Activated naive CD4-positive, alpha-beta T cell treated with anti-CD3 and anti-CD28 coated beads, Interleukin-2, amount 50 U/mL, for 72 hours (primary cell): ENCODE measurements around the gene FOXO1. TPM values are rescaled to one million over a fixed set of nuclear protein-coding genes. Genes with fewer than 3 reads are reported as not detected.

Experiments used
- ATAC-seq, 2 donors: fragments of 150-1000 bp; cut with Tn5 transposase; 2 replicates each; pipeline ENCODE4 v1.10.0; 2021; ENCODE audit warnings: mild to moderate bottlenecking in 2 of 2, moderate library complexity in 2 of 2
- DNase-seq, 2 donors: peaks; one replicate each; pipeline ENCODE4 v3.0.0; 2021 to 2022; ENCODE audit warnings: low spot score in 2 of 2
- H3K27ac Mint-ChIP-seq, 2 donors: one replicate each; pipeline ENCODE4 v1.8.0; 2022; ENCODE audit warnings: mild to moderate bottlenecking in 2 of 2, mixed read lengths in 2 of 2
- H3K36me3 Mint-ChIP-seq, 2 donors: one replicate each; pipeline ENCODE4 v1.8.0; 2022; ENCODE audit warnings: mixed read lengths in 2 of 2
- H3K9me3 Mint-ChIP-seq, 2 donors: one replicate each; pipeline ENCODE4 v1.8.0; 2022; ENCODE audit warnings: mixed read lengths in 2 of 2
- total RNA-seq, 2 donors: library from RNA; stranded (reverse); gene quantifications; one replicate each; pipeline ENCODE4 v1.2.3, GENCODE V29; 2022

FOXO1 gene
- total RNA-seq, 2 donors from 2014 or later = 40.4 to 57.8 TPM

DNA sequence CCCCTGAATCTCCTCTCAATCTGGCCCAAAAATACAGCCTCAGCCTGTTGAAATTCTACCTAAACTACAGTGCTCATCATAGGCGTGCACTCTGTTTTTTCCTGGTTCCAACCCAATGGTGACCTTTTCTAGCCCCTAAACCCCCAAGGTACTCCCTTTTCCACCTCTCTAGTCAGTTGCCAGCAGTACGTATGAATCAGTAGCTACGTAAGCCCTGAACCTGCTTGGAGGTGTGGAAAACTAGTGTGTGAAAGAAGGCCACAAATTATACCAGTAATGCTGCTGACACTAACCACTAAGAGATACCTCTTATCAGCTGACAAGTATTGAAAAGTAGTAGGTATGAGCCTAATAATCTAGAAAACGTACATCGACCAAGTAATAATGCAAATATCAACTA is 60.9 kb downstream of the FOXO1 start:
- Mint-ChIP-seq H3K9me3 (no peaks in the 10 kb centered on the region), H3K27ac (peak overlapping the region; percentile 33 to 76), H3K36me3 (peaks cover 0 to 19% of the 10 kb centered on the region in 2 donors)
- DNase-seq (no peak), ATAC-seq (peak; percentile 56 to 81)

DNA sequence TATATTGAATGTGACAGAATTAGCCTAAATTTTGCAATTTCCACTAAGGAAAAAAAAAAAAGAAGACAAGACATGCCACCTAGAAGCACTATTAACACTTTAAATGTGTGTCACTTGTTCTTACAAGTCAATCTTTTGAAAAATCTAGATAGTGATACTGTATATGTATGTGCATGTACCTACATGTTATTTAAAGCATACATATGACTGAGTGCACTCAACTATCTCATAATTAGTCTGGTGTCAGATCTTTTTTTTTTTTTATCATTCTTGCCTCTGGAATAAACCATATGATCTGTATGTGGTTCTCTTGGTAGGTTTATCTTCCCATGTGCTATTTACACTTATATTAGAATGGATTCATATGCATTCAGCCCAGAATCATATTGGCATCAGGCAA is 62.3 kb downstream of the FOXO1 start:
- no peak for ATAC-seq
- Mint-ChIP-seq H3K27ac (no peak overlapping the region), H3K9me3 (no peaks in the 10 kb centered on the region)

DNA sequence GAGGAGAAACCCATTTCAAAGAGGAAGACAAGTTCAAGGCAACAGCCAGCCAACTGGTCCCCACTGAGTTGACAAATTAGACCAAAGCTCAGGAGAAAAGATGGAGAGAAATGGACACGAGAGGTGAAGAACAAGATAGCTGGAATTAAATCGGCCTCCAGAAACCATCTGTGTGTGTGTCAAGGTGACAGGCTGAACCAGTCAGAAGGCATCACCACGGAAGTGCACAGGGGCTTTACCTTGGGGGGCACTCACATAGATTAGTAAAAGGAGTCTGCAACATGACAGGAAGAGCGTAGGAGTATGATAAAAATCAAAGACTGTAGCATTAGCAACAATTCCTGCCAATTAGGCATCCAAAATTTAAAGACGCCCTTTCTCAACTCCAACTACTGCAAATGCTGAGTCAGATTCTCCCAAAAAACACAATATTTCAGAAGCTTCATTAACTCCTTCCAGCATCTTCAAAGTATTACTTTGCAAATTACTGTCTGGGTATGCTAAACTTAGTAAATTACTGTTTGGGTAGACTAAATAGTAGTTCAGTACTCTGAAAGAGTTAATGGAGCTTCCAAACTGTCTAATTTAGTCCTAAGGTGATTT is 66.2 kb downstream of the FOXO1 start:
- DNase-seq (no peak), ATAC-seq (peak; percentile 46 to 78)
- Mint-ChIP-seq H3K9me3 (no peaks in the 10 kb centered on the region), H3K27ac (peak overlapping the region; percentile 79 to 88), H3K36me3 (no peaks in the 10 kb centered on the region)

More for the DNA sequence above, 62.3 kb downstream of the FOXO1 start:
- no peak for DNase-seq
- H3K36me3 Mint-ChIP-seq = peaks cover 0 to 16% of the 10 kb centered on the region in 2 donors

DNA sequence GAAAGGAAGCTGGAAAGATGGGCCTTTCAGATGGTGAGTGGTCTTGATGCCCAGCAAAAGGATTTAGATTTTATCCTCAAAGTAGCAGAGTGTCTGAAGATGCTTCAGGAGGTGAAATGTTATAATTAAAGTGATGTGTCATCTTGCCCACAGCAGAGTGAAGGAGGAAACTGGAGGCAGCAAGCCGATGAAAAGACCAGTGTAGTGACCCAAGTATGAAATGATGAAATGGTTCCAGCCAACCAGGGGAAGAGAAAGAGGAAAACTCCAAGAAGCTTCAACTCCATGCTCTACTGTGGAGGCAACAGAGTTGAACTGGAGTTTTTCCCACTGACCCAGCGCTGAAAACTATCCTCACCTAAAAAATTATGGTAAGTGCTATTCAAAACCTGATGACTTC is 66.7 kb downstream of the FOXO1 start:
- DNase-seq = no peak
- peak overlapping the region; percentile 79 to 88 for H3K27ac Mint-ChIP-seq
- H3K9me3 Mint-ChIP-seq = no peaks in the 10 kb centered on the region
- ATAC-seq = peak; percentile 48 to 65
- no peaks in the 10 kb centered on the region for H3K36me3 Mint-ChIP-seq

DNA sequence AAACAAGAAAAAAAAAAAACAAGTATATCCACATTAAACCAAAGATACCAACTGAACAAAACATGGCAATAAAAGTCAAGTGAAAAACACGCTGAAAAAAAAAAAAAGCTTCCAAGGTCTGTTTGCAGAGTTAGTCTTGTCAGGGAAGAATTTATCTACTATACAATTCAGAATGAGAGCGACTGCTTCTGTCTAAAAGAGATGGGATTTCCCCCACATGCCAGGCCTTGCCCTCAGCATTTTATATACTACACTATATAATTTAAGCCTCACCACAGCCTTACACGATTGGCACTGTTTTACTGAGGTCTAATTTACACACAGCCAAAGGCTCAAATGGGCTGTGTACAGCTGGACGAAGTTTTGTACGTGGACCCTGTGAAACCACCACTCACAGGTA is 67.3 kb downstream of the FOXO1 start:
- ATAC-seq (peak; percentile 63 to 77), DNase-seq (no peak)
- H3K27ac Mint-ChIP-seq = peak overlapping the region; percentile 79 to 88
- no peaks in the 10 kb centered on the region for H3K36me3 Mint-ChIP-seq
- no peaks in the 10 kb centered on the region for H3K9me3 Mint-ChIP-seq

DNA sequence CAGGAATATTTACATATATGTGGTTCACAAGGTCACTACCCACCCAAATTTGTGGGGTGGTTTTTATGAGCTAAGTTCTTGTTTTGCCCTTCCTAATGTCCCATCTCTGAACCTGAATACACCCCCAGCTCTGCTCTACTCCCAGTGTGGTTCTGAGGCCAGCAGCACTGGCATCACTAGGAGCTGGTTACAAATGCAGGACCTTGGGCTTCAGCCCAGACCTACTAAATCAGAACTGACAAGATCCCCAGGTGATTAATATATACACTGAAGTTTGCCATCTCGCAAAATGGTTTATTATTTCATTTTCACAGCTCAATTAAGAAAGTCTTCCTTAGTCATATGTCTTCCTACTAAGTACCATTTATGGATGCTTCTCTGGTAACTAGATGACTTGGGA is 67.9 kb downstream of the FOXO1 start:
- peak overlapping the region in 1 of 2 donors; percentile 88 for H3K27ac Mint-ChIP-seq
- ATAC-seq = peak in 1 of 2 donors; percentile 15

DNA sequence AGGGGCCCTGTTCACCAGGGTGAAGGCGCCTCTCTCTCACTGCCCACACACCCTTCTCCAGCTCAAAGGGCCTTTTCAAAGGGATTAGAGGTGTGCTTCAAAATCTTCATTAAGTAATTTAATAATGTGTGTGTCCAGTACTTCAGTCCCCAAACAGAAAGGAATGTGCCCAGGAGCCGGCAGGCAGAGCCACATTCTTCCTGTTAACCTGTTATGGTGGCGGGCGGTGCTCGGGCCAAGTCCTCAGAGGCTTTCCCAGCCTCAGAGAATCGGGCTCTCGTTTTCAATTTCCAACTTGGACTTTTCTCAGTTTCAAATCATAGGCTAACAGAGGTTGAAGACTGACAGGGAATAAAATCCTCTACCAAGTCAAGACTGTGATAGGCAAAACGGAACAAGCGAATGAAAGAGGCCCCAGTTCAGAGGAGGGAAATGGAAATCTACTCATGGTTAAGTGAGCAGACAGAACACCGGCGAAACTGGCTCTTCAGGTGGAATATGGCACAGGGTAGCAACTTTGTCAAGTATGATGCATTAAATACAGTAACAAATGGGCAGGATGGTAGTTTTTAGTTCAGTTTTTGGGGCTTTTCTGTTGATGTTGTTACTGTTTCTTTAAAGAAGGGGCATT is 68.6 kb downstream of the FOXO1 start:
- no peaks in the 10 kb centered on the region for H3K36me3 Mint-ChIP-seq
- DNase-seq = no peak
- no peaks in the 10 kb centered on the region for H3K9me3 Mint-ChIP-seq
- peak overlapping the region; percentile 77 to 88 for H3K27ac Mint-ChIP-seq
- ATAC-seq = no peak

More for the DNA sequence above, 67.9 kb downstream of the FOXO1 start:
- no peaks in the 10 kb centered on the region for H3K9me3 Mint-ChIP-seq
- no peak for DNase-seq
- H3K36me3 Mint-ChIP-seq = no peaks in the 10 kb centered on the region

- DNase-seq (no peak), ATAC-seq (peak; percentile 9 to 23)
- no peaks in the 10 kb centered on the region for H3K9me3 Mint-ChIP-seq
- no peaks in the 10 kb centered on the region for H3K36me3 Mint-ChIP-seq
- H3K27ac Mint-ChIP-seq = peak overlapping the region; percentile 61 to 75
Measured at GRCh38 chr13:40596484-40596883, 70.0 kb downstream of the FOXO1 start.

DNA sequence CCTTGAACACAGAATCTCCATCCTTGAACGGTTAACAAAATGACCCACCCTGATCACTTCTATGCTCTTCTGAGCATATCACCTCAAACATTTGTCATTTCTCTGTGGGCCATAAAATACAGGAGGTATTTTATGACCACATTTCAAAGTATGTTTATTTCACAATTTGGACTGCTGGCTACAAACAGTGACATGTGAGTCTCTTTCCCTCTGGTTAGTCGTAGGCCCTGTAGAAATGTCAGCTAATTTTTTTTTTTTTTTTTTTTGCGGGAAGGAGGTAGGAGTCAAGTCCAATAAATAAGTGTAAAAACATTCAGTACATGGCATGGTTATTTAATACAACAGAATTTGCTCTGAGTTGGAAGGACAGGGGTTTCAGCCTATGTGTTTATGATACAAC is 70.7 kb downstream of the FOXO1 start:
- Mint-ChIP-seq H3K27ac (peak overlapping the region; percentile 12 to 47), H3K9me3 (no peaks in the 10 kb centered on the region), H3K36me3 (peaks cover 0 to 6% of the 10 kb centered on the region in 2 donors)
- DNase-seq = no peak
- no peak for ATAC-seq

- H3K36me3 Mint-ChIP-seq = peaks cover 0 to 6% of the 10 kb centered on the region in 2 donors
- ATAC-seq (no peak), DNase-seq (no peak)
- peak overlapping the region in 1 of 2 donors; percentile 53 for H3K27ac Mint-ChIP-seq
- no peaks in the 10 kb centered on the region for H3K9me3 Mint-ChIP-seq
Measured at GRCh38 chr13:40592035-40592434, 74.4 kb downstream of the FOXO1 start.

DNA sequence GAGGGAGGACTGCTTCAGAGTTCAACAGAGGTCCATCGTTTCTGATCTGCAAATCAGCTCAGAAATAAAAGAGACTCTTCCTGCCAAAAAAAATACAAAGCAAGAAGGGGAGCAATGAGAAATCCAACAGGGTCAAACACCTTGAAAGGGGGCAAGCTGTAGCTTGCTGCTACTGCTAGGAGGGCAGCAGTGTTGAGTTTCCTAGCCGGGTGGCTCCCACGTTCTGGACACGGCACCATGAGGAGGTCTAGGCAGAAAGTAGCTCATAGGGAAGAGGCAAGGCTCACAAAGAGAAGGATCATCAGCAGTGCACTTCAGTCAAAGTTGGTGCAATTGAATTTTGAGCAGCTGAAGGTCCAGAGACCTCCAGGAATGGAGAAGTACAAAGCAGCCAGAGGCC is 75.3 kb downstream of the FOXO1 start:
- Mint-ChIP-seq H3K27ac (peak overlapping the region; percentile 81 to 89), H3K36me3 (peaks cover 0 to 6% of the 10 kb centered on the region in 2 donors), H3K9me3 (no peaks in the 10 kb centered on the region)
- DNase-seq = no peak
- no peak for ATAC-seq

- DNase-seq = no peak
- Mint-ChIP-seq H3K9me3 (no peaks in the 10 kb centered on the region), H3K36me3 (peaks cover 0 to 6% of the 10 kb centered on the region in 2 donors), H3K27ac (peak overlapping the region; percentile 70 to 81)
- no peak for ATAC-seq
Measured at GRCh38 chr13:40590112-40590862, 76.2 kb downstream of the FOXO1 start.

DNA sequence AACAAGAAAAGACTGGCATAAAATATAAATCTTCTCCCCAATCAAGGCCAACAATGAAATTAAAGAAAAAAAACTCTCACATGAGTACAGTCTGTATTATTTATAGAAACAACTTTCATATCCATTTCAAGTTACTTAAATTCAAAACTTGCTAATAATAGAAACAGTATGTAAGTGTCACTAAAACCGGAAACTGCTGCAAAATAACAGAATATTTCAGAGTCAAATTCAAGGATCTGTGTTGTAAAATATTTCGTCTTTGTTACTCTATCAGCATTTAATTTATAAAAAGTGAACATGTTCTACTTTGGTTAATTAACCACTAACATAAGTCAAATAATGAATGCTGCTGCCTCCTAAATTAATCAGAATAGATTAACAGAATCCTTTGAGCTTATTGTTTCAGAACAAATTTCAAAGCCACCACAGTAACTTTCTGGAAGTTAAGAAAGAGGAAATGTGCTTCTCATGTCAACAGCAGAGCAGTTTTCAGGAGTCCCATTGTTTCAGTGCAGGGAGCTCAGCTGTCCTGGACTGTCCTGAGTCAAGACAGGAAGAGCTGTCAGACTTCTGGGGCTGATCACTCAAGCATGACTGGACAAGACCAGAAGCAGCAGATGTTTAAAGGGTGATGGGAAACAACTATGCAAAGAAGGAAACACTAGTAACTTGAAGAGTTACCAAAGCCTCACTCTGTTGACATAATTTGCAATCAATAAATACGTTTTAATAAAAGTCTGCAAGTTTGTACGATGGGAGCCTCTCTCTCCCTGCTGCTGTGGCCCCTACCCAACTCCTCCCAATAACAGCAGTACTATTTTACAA is 76.9 kb downstream of the FOXO1 start:
- H3K27ac Mint-ChIP-seq = peak overlapping the region; percentile 70 to 81
- peaks cover 0 to 6% of the 10 kb centered on the region in 2 donors for H3K36me3 Mint-ChIP-seq
- H3K9me3 Mint-ChIP-seq = no peaks in the 10 kb centered on the region
- ATAC-seq (peak; percentile 72 to 87), DNase-seq (no peak)

DNA sequence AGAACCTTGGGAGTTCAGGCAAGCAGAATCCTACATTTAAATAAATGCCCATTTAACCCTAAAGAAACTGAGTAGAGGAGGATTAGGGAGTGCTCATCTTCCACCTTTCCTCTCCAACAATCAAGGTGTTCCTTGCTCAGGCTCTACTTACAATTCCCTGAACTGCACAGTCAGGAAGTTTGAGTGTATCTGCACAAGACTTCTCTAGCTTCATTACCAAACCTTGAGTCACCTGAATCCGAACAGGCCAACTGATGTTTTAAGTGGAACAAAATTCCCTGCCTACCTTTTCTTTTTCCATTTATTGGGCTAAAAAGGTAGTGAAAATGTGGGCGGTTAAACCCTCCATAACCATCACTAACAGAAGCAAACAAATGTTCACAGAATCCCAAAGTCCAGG is 78.3 kb downstream of the FOXO1 start:
- no peak for ATAC-seq
- peaks cover 5 to 6% of the 10 kb centered on the region in 2 donors for H3K9me3 Mint-ChIP-seq
- no peak for DNase-seq
- H3K27ac Mint-ChIP-seq = peak overlapping the region in 1 of 2 donors; percentile 81
- peaks cover 0 to 15% of the 10 kb centered on the region in 2 donors for H3K36me3 Mint-ChIP-seq

DNA sequence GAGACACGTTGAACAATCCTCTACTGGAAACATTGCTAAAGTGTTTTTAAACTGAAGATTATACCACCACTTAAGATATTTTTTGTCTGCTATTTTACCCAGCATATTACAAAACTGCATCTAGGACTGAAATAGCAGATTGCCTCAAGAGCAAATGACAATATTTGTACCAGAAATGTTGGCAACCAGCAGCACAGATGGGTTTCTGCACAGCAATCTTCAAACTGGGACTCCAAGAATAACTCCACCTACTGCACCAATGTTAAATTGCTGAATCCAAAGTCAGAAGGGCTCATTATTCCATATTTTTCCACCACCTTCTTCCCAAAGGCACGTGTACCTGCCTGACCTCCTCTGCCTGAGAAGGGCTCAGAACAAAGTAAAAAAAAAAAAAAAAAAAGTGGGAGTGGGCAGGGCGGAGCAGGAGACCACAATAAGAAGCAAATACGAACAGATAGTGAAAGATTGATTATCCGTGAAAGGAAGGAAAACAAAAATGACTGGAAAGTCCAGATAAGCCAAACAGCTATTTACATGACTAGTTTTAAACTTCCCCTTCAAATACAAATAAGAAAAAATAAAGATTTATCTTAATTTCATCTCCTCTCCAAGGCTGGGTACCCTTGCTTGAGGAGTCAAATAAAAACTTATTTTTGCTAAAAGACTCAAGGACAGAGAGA is 79.4 kb downstream of the FOXO1 start:
- Mint-ChIP-seq H3K9me3 (peaks cover 5 to 6% of the 10 kb centered on the region in 2 donors), H3K27ac (no peak overlapping the region), H3K36me3 (peaks cover 0 to 23% of the 10 kb centered on the region in 2 donors)
- ATAC-seq = no peak
- no peak for DNase-seq

- Mint-ChIP-seq H3K36me3 (peaks cover 0 to 20% of the 10 kb centered on the region in 2 donors), H3K27ac (no peak overlapping the region), H3K9me3 (peaks cover 5 to 6% of the 10 kb centered on the region in 2 donors)
- ATAC-seq (peak; percentile 53 to 56), DNase-seq (no peak)
Measured at GRCh38 chr13:40585911-40586471, 80.5 kb downstream of the FOXO1 start.
